GM21367 (cell line): ENCODE results near the gene LRP1B.

Experiments
- ATAC-seq: cut with Tn5 transposase; IDR thresholded peaks from one replicate; pipeline ENCODE4 v1.9.1; 2021; ENCODE audit not compliant: unreplicated experiment

The LRP1B gene

DNA sequence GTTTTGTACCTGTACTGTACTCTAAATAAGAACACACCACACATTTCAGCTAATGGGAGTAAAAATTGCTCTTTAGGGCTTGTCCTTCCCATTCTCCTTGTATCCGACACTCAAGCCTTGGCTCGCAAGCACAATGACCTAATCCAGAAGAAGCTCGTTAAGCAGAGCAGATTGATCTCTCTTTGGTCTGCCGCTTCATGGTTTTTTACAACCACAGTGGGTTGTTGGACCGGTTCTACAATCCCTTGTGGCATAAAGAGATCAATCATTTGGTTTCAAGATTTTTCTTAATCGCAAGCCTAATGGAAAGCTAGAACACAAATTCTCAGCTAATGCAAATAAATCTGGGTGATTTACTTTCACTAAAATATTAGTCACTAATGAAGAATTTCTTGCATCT is 662.1 kb downstream of the LRP1B start:
- ATAC-seq, result no peak

DNA sequence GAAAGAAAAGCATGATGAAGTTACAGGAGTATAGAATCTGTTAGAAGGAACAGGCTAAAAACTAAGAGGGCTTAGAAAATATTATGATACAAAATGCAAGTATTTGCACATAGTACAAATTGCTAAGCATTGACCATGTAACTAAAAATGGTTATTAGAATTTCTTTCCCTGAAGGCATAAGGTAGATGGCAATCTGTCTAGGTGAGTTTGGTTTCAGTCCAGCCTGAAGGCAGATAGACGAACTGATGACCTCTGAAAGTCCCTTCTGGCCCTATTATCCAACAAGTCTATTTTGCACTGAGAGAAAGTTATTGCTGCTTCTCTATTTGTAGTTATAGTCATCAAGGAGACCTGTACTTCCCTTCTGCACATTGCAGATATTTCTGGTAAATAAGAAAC is 663.5 kb downstream of the LRP1B start:
- ATAC-seq, result no peak

DNA sequence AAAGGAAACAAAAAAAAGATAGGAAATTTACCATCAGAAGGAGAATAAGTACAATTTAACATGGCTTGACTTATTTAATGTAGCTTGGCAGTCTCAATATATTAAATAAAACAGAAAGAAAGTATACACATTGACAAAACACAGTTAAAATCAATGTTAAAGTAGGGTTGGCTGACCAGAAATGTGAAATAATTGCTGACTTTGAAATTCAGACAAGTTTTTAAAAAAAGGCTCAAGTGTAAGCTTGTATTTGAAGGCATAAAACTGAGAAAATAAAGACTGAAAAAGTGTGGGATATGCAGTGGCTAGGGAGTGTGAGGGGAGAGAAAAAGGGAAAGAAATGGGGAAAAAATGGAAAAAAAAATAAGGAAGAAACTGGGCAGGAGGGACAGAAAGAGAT is 665.8 kb downstream of the LRP1B start:
- ATAC-seq, result no peak

DNA sequence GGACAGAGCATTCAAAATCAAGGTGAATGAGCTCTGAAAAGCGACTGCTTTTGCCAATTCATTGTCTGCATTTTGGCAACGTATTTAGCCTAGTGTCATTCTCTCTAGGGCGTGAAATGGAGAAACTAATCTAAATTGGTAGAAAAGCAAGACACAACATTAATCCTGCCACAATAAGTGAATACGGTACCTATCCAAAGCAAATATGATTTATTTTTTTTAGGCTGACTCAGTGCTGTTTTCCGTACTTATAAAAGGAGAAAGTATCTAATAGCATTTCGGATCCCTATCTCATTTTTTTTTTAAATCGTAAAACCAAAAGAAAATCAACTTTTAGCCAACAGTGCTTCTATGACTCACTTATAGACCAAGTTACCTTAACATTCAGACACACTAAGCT is 672.5 kb downstream of the LRP1B start:
- no peak for ATAC-seq

DNA sequence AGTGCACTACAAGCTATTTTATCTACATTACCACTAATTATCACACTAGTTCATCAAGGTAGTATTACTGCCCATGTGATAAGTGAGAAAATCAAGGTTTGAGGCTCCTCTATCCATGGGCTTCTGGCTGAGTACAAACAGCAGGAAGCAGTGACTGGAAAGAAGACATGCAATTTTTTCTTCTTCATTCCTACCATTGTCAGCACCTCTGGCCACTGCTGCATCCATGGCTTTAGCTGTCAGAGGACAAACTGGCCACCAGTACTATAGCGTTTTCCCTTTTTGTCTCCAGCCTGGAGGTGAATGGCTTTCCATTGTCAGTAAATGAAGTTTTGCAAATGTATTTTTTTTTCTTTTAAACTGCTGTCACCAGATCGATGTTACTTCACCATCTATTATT is 674.9 kb downstream of the LRP1B start:
- no peak for ATAC-seq

DNA sequence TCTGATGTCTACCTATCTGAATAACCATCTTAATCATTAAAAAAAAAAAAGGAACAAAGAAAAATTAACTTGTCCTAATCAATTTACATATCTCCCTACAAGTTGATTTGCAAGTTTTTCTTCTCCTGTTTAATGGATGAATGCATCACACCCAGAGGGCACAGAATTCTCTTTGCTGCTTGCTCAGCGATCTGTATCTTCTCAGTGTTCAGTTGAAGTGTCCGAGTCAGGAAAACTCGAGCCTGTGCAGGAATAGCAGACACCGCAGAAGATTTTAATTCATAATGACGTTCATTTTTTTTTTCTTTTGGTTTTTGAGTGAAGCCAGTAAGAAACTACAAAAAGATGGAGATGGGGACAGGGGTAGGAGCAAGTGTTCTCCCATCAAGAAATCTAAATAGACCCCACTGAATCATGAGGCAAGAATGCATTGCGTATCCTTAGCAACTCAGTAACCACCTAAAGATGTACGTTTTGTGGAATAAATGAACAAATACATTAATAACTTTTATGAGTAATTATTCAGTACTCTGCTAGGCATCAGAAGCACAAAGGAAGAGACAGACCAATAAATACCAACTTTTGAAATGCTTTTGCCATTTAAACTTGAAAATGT is 675.5 kb downstream of the LRP1B start:
- ATAC-seq, result no peak

DNA sequence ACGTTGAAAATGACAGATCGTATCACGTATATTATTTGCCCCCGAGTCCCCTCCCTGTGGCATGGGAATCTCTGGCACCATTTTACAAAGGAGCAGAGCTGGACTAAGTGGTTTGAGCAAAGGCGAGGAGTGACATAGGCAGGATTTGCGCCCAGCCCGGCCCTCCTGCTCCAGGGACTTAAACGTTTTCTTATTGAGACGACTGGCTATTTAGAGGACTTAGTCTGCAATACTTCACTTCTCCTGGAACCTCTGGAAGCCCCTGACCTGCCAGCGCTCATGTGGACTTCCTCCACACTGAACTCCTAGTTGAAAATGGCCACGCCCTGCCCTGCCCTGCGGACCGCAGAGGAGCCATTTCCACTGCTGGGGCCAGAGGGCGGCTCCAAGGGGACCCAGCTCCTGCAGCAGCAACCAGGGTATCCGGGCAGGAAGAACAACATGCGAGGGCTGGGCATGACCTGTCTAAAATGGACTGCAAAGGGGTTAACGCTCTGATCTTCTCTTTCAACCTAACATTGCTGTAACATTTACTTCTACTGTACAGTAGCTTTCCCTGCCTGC is 690.7 kb downstream of the LRP1B start:
- ATAC-seq, result no peak

DNA sequence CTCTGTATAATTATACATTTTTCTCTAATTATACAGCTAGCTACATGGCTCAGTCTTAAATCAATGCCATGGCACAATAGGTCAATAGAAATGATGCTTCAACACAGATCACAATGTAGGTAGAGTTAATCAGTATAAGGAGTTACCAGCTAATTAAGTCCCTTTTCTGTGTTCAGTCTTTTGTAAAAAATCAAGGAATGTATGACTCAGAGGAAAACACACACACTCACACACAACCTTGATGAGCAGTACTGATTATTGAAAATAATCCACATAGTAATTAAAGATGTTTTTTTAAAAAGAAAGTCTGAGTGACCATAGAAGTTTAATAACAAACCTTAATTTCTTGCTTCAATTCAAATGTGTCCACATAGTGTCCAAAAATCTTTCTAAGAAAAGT is 691.3 kb downstream of the LRP1B start:
- no peak for ATAC-seq

DNA sequence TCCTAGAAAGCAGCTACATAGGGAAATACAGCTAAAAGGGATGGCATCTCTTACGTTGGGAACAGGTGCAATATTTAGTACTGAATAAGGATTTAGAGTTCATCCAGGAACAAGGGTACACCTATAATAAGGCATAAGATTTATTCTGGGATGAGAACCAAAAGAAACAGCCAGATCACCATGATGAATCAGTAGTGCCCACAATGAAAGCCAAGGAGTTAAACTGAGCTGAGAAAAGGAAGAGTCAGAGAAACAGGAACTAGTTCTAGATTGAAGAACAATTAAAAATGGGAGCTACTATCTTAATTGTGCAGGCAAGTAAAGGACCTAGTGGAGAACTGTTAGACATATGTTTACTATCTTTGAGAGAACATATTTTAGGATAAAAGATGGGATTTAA is 692.3 kb downstream of the LRP1B start:
- no peak for ATAC-seq

DNA sequence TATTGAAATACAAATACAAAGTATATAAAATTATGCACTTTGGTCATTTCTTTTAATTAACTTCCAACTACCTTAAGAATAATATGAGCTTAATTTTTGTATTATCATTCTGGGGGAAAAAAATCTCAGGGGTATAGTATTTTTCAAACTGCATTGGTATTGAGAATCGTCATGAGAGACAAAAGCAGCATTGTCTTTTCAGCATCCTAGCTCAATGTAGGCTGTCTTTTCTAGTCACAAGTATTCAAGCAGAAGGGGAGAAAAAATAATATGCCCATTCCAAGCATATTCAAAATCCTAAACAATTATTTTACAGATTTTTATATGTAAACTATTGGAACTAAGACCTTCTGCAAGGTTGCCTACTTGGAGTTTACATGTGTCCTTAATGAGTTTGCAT is 693.3 kb downstream of the LRP1B start:
- ATAC-seq, result no peak

DNA sequence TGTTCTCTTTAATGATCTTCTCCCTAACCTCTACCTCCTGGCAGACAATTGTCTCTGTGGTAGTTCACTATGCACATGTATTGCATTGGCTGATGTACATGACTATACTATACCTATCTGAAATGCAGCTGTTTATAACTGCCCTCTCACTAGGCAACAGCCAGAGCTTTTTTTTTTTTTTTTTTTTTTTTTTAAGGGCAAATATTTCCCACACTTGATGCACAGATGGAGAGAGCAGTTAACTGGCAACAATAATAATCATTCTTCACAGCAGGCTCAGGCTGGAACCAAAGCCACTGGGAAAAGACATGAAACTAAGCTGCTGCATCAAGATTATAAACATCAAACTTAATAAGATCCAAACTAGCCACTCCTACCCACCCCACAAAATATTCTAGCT is 707.7 kb downstream of the LRP1B start:
- ATAC-seq, result no peak

DNA sequence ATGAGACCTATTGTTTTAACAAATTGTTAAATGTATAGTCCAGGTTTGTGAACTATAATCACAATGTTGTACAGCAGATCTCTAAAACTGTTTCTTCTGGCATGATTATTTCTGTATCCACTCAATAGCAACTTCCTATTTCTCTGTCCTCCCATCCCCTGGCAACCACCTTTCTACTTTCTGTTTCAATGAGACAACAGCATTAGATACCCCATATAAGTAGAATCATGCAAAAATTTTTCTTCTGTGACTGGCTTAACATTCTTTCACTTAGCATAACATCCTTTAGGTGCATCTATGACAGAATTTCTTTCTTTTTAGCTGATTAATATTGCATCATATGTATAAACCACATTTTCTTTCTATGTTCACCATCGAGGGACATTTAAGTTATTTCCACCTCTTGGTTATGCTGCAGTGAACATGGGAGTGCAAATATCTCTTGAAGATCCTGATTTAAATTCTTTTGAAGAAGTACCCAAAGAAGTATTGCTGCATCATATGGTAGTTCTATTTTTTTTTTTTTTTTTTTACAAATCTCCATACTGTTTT is 713.5 kb downstream of the LRP1B start:
- no peak for ATAC-seq

DNA sequence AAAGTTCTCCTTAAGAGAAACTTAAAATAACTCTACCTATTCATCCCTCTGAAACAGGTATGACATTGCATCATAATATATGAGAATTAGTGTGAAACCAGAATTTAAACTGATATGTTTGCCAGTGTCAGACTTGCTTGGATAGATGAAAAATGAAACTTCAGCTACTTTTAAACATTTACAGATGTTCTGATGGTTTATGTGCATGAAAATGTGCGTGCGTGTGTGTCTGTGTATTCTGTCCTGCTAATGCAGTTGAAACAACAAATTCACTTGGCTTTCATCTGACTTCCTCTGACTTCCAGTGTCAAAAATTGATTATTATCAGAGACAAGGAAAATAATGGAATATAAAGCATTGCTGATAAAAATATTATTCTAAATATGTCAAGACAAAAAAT is 719.4 kb downstream of the LRP1B start:
- no peak for ATAC-seq

DNA sequence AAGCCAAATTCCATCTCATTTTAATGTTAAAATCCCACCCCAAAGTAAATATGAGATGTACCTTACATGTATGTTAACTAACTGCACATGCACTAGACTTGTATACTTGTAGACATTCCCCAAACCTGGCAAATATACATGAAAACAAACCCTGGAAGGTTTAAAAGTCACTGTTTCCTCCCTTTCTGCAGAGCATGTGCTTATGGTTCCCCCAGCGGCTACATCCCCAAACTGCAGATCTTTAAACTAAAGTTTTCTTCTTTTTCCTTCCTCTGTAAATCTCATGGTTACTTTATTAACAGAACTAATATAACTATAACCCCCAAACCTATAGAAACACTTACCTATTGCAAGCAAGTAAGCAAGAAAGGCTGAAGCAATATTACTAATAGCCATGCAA is 731.5 kb downstream of the LRP1B start:
- ATAC-seq, result no peak

DNA sequence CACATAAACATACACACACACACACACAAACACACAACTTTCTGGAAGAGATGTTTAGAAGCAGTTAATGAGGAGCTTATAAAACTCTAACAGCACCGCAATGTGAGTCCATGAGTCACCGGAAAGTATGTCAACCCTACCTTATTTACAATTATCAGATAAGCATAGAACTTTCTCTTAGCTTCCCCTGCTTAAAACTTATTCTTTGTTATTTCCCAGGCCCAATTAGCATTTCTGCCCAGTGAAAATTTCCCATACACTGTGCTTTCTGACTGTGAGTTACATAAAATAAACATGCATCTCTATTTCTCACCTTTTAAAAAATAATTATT is 737.6 kb downstream of the LRP1B start:
- no peak for ATAC-seq

DNA sequence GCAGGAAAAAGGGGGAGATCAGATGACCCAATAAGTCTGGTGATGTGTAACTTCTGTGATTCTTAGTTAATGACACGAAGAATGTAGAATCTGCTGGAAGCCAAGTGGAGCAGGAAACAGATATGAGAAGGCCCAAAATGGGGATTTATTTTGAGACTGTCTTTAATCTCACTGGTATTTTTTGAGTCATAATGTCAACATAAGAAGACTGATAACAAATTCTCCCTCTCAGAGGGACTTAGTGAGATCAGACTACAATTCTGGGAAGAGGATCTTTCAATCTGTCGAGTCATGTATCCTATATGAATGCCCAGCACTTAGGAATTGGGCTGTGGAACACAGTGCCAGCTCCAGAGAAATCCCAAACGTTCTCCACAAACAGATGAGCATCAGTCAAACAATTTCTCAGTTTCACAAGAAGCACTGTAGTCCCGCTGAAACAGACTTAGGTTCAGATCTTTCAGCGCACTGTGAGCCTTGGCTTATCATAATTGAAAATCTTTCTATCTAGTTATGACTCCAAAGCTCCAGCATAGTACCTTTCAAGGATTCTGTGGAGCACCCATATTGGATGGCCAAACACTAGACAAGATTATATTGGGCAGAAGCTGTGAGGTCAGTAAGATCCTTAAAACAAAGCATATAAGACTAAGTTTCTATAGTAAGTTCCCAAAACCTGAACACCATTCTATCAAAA is 738.2 kb downstream of the LRP1B start:
- ATAC-seq, result no peak

DNA sequence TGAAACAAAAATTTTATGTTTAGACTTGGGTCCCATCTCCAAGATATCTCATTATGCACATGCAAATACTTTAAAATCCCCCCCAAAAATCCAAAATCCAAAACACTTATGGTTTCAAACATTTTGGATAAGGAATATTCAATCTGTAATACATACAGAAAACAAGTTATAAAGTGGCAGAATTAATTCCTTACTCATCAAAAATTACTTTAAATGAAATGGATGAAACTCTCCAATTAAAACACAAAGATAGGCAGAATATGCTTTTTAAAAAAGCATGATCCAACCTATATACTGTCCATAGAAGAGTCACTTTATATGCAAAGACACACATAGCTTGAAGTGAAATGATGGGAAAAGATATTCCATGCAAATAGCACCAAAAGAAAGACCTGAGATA is 744.6 kb downstream of the LRP1B start:
- no peak for ATAC-seq

DNA sequence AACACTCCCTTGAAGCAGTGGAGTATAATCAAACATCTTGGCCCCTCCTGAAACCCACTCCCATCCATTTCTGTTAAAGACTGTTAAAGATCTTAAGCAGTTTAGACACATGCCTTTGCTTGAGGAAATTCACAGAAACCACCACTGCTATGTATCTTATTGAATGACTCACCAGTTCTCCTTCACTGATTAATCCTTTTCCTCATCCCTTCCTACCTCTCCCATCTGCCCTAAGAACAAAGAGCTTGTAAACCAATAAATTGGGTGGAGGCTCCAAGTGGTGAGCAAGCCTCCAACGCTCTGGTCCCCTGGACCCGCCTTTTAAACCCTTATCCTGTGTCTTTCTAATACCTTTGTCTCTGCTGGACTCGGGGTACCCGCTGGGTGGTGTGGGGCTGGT is 746.1 kb downstream of the LRP1B start:
- ATAC-seq, result no peak

DNA sequence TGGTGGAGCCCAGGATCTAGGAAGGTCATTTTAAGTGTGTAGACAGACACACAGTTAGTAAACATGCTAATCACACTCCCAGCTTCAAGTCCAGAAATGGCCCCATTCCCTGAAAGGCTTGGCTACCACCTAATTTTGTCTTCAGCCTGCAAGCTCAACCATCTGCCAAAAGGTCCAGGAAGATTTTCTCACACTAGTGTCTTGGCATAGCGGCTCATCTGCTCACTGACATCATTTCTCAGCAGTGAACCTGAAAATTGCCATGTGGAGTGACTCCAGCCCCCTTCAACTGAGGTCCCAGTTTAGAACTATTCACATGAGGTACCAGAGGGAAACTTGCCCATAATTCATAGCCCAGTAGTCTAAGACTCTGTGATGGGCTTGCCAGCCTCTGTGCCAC is 748.9 kb downstream of the LRP1B start:
- ATAC-seq, result no peak

DNA sequence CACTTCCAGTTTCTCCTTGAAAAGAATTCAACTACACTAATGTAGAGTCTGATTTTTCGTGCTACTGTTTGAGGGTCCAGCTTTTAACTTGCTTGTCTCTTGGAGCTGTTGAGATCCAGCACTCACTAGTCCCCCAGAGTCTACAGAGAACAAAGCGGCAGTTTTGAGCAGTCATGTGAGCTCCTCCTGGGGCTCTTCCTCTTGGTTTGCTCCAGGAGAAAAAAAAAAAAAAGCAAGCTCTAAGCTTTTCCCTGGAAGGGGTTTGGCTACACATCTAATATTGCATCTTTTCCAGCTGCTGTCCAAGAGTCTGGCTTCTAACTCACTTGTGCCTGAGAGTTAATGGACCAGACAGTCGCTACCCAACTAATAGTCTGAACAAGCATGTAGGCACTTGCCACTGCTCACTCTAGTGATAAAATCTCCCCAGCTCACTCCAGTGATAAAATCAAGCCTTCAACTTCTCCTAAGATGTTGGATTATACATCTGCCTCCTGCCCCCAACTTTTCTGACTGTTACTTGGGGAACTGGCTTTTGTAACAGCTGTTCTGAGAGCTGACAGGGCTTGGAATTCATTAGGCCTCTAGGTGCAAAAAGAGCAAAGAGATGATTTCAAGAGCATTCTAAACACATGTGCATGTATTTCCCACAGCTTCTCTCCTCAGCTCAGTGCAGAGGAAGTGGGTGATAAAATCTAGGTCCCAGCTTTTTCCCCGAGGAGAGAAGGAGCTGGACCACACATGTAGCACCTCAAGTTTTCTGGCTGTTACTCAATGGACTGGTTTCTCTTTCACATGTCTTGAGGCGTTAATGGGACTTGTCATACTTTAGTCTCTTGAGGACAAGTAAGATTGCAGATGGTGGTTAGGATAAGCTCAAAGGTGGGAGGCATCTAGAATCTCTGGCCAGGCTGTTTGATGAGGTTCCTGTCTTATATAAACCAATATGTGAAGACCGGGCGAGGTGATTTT is 750.5 kb downstream of the LRP1B start:
- ATAC-seq, result no peak

DNA sequence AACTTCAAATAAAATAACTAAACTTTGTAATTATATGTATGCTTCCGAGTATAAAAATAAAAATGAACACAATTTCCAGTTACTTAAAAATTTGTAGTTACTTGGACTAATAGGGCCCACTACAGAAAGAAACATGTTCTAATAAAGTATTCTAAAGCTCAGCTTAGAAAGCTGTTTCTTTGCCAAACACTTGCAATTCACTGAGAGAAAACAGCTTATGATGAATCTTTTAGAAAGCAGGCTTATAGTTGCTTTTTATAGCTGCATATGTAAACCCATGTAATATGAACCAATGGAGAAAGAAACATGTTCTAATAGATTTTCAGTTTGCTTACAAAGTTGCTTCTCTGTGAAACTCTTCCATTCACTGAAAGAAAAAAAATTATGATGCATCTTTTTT is 766.0 kb downstream of the LRP1B start:
- no peak for ATAC-seq

DNA sequence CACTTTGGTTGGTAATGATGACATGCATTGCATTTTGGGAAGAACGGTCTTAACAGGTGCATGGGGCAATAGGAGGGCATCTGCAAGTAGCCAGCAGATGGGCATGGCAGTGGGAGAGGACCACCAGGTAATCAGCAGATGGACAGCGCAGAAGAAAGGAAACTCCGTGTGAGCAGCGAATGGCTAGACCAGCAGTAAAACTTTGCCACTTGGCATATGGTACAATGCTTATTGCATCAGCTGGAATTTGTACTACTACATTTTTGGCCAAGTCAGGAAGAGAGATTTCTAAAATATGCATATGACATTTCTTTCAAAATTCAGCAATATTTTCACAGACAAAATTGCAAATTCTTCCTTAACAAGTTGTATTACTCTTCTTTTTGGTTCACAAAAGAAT is 768.5 kb downstream of the LRP1B start:
- ATAC-seq, result no peak
